HG03025 (cell line): ENCODE measurements around the gene TM9SF4.
"Not testable (repeated sequence)": the region's sequence is repeated elsewhere in the genome, so short reads cannot be mapped to it uniquely, and the experiment has no call there.

Source experiments
- ATAC-seq: cut with Tn5 transposase; IDR thresholded peaks from one replicate; pipeline ENCODE4 v1.9.1; 2021; ENCODE audit warnings: mild to moderate bottlenecking, moderate library complexity; ENCODE audit not compliant: unreplicated experiment, low FRiP score

TM9SF4 gene

GRCh38 chr20:32186506-32186905 lies 77.0 kb downstream of the TM9SF4 start:
- ATAC-seq: no peak

- no peak for ATAC-seq
Measured at GRCh38 chr20:32188376-32189122, 79.0 kb downstream of the TM9SF4 start.

- no peak for ATAC-seq
Measured at GRCh38 chr20:32189123-32189410, 79.6 kb downstream of the TM9SF4 start.

- no peak for ATAC-seq
Measured at GRCh38 chr20:32189691-32190615, 80.4 kb downstream of the TM9SF4 start.

GRCh38 chr20:32190616-32191415 lies 81.3 kb downstream of the TM9SF4 start:
- no peak for ATAC-seq

- ATAC-seq: no peak
Measured at GRCh38 chr20:32191422-32191821, 81.9 kb downstream of the TM9SF4 start.

- no peak for ATAC-seq
Measured at GRCh38 chr20:32191873-32192272, 82.4 kb downstream of the TM9SF4 start.

GRCh38 chr20:32192698-32193097 lies 83.2 kb downstream of the TM9SF4 start:
- ATAC-seq: no peak

- ATAC-seq: not testable (repeated sequence)
Measured at GRCh38 chr20:32193336-32193735, 83.8 kb downstream of the TM9SF4 start.

- no peak for ATAC-seq
Measured at GRCh38 chr20:32193996-32194395, 84.5 kb downstream of the TM9SF4 start.

GRCh38 chr20:32195581-32195980 lies 86.1 kb downstream of the TM9SF4 start:
- ATAC-seq: no peak

- not testable (repeated sequence) for ATAC-seq
Measured at GRCh38 chr20:32196613-32197012, 87.1 kb downstream of the TM9SF4 start.

GRCh38 chr20:32197136-32197535 lies 87.6 kb downstream of the TM9SF4 start:
- not testable (repeated sequence) for ATAC-seq

GRCh38 chr20:32199006-32199405 lies 89.5 kb downstream of the TM9SF4 start:
- ATAC-seq: no peak

- no peak for ATAC-seq
Measured at GRCh38 chr20:32201296-32201976, 91.9 kb downstream of the TM9SF4 start.

- no peak for ATAC-seq
Measured at GRCh38 chr20:32201977-32202363, 92.5 kb downstream of the TM9SF4 start.

GRCh38 chr20:32203356-32204204 lies 94.1 kb downstream of the TM9SF4 start:
- no peak for ATAC-seq

- no peak for ATAC-seq
Measured at GRCh38 chr20:32204205-32205109, 94.9 kb downstream of the TM9SF4 start.
